Keratinocyte (primary cell): ENCODE data around the gene TOMT.

ENCODE experiments used
- EZH2 ChIP-seq: IDR thresholded peaks from one replicate; pipeline ENCODE4 v1.6.1; 2012; ENCODE audit warnings: inconsistent platforms, mild to moderate bottlenecking, low read length, moderate library complexity
- TF ChIP-seq, protein P1 (sequence below), 3 experiments: IDR thresholded peaks in 1 of 3; conservative IDR thresholded peaks in 1 of 3; optimal IDR thresholded peaks in 1 of 3; 2 replicates in 2 of 3; 3 replicates in 1 of 3; pipeline versions ENCODE3 to v1.5.1; 2011; ENCODE audit warnings: low read length in 3 of 3, mild to moderate bottlenecking in 3 of 3, moderate library complexity in 2 of 3, control low read depth in 1 of 3, inconsistent platforms in 1 of 3; ENCODE audit not compliant: insufficient read depth in 2 of 3; ENCODE audit errors: extremely low read depth in 1 of 3

- TF ChIP-seq, protein P1, sequence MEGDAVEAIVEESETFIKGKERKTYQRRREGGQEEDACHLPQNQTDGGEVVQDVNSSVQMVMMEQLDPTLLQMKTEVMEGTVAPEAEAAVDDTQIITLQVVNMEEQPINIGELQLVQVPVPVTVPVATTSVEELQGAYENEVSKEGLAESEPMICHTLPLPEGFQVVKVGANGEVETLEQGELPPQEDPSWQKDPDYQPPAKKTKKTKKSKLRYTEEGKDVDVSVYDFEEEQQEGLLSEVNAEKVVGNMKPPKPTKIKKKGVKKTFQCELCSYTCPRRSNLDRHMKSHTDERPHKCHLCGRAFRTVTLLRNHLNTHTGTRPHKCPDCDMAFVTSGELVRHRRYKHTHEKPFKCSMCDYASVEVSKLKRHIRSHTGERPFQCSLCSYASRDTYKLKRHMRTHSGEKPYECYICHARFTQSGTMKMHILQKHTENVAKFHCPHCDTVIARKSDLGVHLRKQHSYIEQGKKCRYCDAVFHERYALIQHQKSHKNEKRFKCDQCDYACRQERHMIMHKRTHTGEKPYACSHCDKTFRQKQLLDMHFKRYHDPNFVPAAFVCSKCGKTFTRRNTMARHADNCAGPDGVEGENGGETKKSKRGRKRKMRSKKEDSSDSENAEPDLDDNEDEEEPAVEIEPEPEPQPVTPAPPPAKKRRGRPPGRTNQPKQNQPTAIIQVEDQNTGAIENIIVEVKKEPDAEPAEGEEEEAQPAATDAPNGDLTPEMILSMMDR (optimal IDR thresholded peaks at IDR 0.05 in 1 of 3, IDR thresholded peaks at IDR 0.05 in 1 of 3, conservative IDR thresholded peaks at IDR 0.05 in 1 of 3; ENCODE audit: extremely low read depth in 1 of 3, insufficient read depth in 2 of 3, low read length in 3 of 3): no peak
- no peak for TF ChIP-seq EZH2
Measured at GRCh38 chr11:72111300-72112142, 5.8 kb downstream of the TOMT start.
